Eye (tissue), 1 donor: ENCODE results near the gene TSFM.
"Not testable (repeated sequence)": the region's sequence is repeated elsewhere in the genome, so short reads cannot be mapped to it uniquely, and the experiment has no call there.

Source experiments
- DNase-seq: peaks from one replicate; pipeline ENCODE4 v3.0.0-alpha.2; 2015

Gene TSFM

GRCh38 chr12:57763881-57764661, 18.5 kb upstream of the TSFM start:
- no peak for DNase-seq

GRCh38 chr12:57764662-57765002, 18.0 kb upstream of the TSFM start:
- DNase-seq, result no peak

DNA sequence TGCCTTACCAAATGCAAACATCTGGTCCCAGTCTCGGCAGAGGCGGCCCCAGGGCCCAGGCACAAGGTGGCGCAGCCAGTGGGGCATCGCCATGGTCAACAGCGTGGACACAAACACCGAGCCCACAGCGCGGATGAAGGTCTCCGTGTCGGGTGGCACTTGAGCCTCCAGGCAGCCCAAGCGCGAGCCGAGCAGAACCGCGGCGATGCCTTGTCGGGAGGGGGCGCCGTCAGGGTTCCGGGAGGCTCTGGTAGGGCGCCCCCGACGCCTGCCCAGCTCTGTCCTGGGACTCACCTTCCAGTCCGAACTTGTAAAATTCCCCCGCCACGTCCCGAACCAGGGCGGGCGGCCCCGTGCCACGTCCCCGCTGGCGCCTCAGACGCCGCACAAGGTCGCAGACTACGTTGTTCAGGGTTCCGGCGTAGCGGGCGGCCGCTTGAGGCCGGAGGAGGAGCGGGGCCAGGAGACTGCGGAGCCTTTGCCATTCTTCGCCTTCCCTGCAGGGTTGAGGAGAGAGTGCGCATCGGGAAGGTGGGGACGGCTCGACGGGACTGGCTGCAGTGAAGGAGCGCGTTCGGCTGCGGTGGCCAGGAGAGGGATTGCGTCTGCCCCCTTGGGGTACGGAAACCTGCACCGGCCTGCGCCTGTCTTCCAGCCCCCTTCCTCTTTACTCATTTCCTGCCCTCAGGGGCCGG, 17.4 kb upstream of the TSFM start:
- peak; percentile 69 for DNase-seq

DNA sequence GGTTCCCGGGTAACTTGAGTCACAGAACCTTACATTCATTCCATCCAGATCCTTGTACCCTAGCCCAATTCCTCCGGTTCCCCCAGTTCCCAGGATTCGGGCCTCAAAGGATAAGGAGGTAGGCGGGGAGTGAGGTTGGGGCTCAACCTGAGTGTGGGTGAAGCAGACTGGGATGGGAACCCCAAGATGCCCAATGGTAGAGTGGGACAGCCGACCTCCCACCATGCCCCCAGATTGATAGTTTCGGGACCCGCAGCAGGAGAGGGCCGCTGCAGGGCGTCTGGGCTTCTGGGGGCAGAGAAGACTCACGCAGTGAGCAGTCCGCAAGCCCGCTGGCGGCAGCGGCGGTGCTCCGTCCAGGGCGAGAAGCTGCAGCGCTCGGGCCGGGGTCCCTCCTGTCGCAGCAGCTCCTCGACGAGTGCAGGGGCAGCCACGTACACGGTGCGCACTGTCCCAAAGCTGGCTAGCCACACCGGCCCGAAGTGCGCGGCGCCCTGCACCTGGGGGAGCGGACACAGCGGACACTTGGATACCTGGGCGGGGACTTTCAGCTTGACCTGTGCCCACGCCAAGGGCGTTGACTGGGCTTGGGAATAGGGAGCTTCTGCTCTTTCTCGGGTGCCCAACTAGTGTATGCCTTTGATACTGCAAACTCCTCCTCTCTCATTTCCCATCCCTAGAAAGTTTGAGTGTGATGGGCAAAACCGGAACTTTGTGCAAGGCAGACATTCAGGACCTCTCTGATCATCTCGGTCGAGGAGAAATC, 16.7 kb upstream of the TSFM start:
- DNase-seq, result peak; percentile 33

GRCh38 chr12:57766464-57767304, 15.9 kb upstream of the TSFM start, which contains the start of gene CYP27B1:
Gene CYP27B1 (minus strand): TSS chr12:57767078. CDS start chr12:57767041, 37 bp downstream.
- DNase-seq, result peak; percentile 37

- DNase-seq, result no peak
Observed at GRCh38 chr12:57767305-57767698, 15.3 kb upstream of the TSFM start.

GRCh38 chr12:57767876-57768275, 14.7 kb upstream of the TSFM start:
- no peak for DNase-seq

DNA sequence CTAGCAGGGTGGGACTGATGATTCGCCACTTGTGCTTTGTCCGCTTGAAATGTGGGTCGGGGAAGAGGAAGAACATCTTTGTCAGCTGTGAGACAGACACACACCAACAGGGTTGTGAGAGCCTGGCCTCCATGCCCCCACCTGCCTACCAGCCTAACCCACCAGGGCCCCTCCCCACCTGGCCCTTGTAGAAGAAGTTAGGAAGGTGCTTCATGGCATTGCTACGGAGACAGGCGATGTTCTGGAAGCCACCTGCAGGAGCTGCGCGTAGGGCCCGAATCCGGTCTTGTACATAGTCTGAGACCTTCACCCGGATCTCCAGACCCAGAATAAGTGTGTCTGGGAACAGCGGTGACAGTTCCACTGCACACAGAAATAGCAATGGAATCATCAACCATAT, 13.0 kb upstream of the TSFM start:
- no peak for DNase-seq

DNA sequence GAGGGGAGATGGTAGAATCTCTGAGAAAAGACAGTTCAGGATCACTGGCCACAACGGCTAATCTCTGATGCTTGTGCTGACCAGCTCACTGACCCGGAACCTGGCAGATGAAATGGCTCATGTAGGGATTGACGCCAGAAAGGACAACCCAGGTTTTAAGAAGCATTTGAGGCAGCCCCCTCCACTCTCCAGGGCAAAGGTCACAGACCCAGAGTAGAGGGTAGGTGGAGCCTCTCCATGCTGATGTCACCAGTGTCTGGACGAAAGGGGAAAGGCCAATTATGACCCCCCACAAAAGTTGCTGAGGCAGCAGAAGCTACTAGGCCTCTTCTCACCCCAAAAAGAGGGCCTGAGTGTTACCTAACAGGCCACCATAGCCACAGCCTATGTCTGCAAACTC, 11.9 kb upstream of the TSFM start:
- no peak for DNase-seq

GRCh38 chr12:57771236-57771872, 11.2 kb upstream of the TSFM start:
- DNase-seq, result peak; percentile 96

- DNase-seq, result peak; percentile 98
Observed at GRCh38 chr12:57771873-57772428, 10.6 kb upstream of the TSFM start, which contains the start of gene METTL1. Gene METTL1 (minus strand): TSS chr12:57772105. CDS start chr12:57772083, 22 bp downstream.

DNA sequence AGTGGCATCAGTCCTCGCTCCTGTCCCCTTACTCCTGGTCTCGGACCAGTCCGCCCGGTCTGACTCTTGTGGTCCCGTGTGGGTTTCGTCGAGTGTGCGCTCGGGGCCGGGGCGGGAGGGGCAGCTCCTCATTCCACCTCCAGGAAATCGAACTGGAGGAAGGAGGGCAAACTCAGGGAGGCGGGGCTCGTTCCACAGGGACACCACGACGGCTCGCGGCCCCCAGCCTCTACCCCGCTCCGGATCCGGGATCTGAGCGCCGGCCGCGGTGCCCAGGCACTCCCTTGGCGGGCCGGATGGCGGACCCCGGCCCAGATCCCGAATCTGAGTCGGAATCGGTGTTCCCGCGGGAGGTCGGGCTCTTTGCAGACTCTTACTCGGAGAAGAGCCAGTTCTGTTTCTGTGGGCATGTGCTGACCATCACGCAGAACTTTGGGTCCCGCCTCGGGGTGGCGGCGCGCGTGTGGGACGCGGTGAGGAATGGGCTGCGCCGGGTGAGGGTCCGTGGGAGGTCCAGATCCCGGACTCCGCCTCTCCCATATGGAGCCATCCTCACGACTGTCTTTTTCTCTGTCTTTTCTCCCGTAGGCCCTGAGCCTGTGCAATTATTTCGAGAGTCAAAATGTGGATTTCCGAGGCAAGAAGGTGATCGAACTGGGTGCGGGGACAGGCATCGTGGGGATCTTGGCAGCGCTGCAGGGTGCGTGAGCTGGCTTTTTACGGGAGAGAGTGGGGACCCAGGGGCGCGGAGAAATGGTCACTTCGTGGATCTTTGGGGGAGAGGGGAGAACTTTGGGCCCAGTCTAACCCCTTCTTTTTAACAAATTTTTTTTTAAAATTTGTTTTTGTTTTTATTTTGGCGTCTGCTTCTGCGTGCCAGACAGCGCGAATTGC, 9.9 kb upstream of the TSFM start, which contains the start of gene EEF1AKMT3:
EEF1AKMT3 (plus strand) TSS at position 186 of the 894 bp plus-strand sequence; CDS start at position 297, 111 bp downstream.
- peak; percentile 72 for DNase-seq

DNA sequence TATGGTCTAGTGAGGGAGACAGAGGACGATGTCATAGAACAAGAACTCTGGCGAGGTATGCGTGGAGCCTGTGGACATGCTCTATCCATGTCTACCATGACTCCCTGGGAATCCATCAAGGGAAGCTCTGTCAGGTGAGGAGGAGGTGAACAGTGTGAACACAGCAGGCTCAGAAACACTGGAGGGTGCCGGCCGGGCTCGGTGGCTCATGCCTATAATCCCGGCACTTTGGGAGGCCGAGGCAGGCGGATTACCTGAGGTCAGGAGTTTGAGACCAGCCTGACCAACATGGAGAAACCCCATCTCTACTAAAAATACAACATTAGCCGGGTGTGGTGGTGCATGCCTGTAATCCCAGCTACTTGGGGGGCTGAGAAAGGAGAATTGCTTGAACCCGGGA, 8.0 kb upstream of the TSFM start:
- DNase-seq, result not testable (repeated sequence)

DNA sequence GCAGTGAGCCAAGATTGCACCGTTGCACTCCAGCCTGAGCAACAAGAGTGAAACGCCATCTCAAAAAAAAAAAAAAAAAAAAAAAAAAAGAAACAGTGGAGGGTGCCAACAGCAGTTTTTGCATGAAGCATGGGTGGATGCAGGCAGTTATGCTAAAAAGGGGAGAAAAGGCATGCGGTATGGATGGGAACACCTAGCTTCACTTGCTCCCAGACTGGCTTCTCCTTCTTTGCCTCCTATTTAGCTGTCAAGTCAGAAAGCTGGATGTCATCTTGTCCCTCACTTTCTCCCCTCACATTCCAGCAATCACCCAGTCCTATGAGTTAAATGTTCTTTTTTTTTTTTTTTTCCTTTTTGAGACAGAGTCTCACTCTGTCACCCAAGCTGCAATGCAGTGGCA, 7.5 kb upstream of the TSFM start:
- DNase-seq, result no peak

DNA sequence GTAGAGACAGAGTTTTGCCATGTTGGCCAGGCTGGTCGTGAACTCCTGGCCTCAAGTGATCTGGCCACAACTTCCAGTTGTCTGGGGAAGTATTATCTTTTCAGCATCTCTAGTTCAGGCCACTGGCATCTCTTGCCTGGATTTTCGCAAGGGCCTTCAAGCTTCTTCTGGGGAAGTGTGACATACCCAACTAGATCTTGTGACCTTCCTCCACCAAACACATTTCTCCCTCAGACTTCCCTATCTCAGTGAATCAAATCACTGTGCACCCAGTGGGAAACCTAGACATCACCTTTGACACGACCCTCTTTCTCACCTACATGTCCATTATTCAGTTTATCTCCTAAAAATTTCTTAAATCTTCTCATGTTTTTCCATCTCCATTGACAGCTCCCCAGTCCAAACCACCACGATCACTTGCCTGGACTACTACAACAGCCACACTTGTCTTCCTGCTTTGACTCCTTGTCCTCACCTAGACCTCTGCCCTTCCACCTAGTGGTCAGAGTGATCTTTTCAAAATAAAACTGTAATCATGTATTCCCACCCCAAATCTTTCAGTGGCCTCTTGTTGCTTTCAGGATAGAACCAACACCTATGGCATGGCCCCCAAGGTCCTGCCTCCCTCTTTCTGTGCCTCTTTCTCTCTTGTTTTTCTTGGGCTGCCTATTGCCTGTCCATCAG, 6.9 kb upstream of the TSFM start:
- DNase-seq, result no peak

DNA sequence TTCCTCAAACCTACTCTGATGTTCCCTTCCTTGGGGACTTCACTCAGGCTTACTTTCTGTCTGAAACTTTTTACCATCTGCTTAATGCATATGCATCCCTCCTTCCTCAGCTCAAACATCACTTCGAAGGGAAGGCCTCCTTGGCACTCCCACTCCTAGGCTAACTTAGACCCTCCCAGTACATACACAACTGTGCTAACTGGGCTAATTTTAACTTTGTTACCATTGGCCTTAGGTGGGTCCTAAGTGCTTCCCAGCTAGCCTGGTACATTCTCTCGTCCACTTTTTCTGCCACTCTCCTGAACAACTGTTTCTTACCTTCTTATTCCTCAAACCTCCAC, 6.4 kb upstream of the TSFM start:
- no peak for DNase-seq

DNA sequence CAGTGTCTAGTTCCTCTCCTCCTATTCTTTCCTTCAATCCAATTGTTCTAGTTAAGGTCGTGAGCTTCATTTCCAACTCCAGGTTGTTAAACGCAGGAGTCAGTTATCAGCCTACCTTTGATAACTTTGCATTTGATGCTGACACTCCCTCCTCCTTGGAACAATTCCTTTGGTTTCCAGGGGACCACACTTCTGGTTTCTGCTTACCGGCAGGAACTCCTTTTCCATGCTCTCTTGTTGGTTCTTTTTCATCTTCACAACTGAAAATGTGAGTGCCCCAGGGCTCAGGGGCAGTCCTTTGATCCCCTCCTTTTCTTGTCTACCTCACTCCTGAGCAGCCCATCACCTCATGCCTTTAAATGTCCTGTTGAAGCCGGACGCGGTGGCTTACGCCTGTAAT, 5.2 kb upstream of the TSFM start:
- no peak for DNase-seq

- no peak for DNase-seq
Observed at GRCh38 chr12:57777911-57778310, 4.7 kb upstream of the TSFM start.

- DNase-seq, result no peak
Observed at GRCh38 chr12:57779736-57780135, 2.9 kb upstream of the TSFM start.

DNA sequence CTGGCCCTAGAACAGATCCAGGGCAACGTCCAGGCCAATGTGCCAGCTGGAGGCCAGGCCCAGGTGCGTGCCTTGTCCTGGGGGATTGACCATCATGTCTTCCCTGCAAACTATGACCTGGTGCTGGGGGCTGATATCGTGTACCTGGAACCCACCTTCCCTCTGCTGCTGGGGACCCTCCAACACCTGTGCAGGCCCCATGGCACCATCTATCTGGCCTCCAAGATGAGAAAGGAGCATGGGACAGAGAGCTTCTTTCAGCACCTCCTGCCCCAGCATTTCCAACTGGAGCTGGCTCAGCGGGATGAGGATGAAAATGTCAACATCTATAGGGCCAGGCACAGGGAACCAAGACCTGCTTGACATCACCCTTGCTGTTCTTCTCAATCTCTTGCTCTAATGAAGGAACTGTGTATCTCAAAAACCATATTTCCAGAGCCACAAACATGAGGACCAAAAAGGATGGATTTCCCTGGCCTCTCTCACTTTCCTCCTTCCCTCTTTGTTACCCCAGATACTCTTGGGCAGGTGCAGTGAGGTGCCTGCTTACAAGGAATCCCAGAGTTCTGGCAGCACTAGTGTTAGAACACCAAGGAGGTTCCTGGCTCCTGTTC, 2.2 kb upstream of the TSFM start:
- no peak for DNase-seq
